GM23338 (cell line): ENCODE data around the gene NCBP3. TPM values are rescaled to one million over a fixed set of nuclear protein-coding genes. Genes with fewer than 3 reads are reported as not detected.

Source experiments
- ATAC-seq: fragments of 200-7000 bp; cut with Tn5 transposase; 3 replicates; pipeline ENCODE4 v1.9.1; 2020
- DNase-seq: peaks from one replicate; pipeline ENCODE4 v3.0.0-alpha.2; 2015; ENCODE audit warnings: low spot score
- H2AFZ ChIP-seq: fragments of 200-600 bp; sonication (generic); 2 replicates; pipeline ENCODE4 v1.8.0; 2016; ENCODE audit warnings: antibody characterized with exemption, mild to moderate bottlenecking, moderate library complexity
- H3F3A ChIP-seq: fragments of 200-600 bp; sonication (generic); replicated peaks from 2 replicates; pipeline ENCODE4 v1.8.0; 2017; ENCODE audit warnings: antibody characterized with exemption, mixed run types, low read depth
- H3K27ac ChIP-seq: fragments of 200-600 bp; sonication (generic); 2 replicates; pipeline ENCODE4 v1.6.1; 2016; ENCODE audit warnings: low read depth
- H3K27me3 ChIP-seq: fragments of 200-600 bp; sonication (generic); 2 replicates; pipeline ENCODE4 v1.8.0; 2016; ENCODE audit warnings: mild to moderate bottlenecking, mixed run types, moderate library complexity; ENCODE audit not compliant: insufficient read depth
- H3K36me3 ChIP-seq: fragments of 200-600 bp; sonication (generic); 2 replicates; pipeline ENCODE4 v1.8.0; 2016; ENCODE audit warnings: mild to moderate bottlenecking; ENCODE audit not compliant: insufficient read depth
- H3K4me1 ChIP-seq: fragments of 200-600 bp; sonication (generic); 2 replicates; pipeline ENCODE4 v1.8.0; 2016; ENCODE audit warnings: mild to moderate bottlenecking, moderate library complexity; ENCODE audit not compliant: insufficient read depth
- H3K4me2 ChIP-seq: fragments of 200-600 bp; sonication (generic); 2 replicates; pipeline ENCODE4 v1.7.1; 2017; ENCODE audit warnings: mixed run types
- H3K4me3 ChIP-seq: fragments of 200-600 bp; sonication (generic); 2 replicates; pipeline ENCODE4 v1.6.1; 2016; ENCODE audit warnings: mixed run types
- H3K79me2 ChIP-seq: fragments of 200-600 bp; sonication (generic); replicated peaks from 2 replicates; pipeline ENCODE4 v1.8.0; 2017; ENCODE audit warnings: mild to moderate bottlenecking; ENCODE audit not compliant: insufficient read depth
- H3K9me2 ChIP-seq: fragments of 200-600 bp; sonication (generic); 2 replicates; pipeline ENCODE4 v1.8.0; 2017; ENCODE audit not compliant: insufficient read depth
- H4K20me1 ChIP-seq: fragments of 200-600 bp; sonication (generic); replicated peaks from 2 replicates; pipeline ENCODE4 v1.8.0; 2017; ENCODE audit warnings: mild to moderate bottlenecking; ENCODE audit not compliant: insufficient read depth
- H3K27ac Mint-ChIP-seq: 2 replicates; pipeline ENCODE4 v1.8.0; 2020; ENCODE audit warnings: inconsistent platforms, mild to moderate bottlenecking, moderate library complexity, mixed read lengths
- H3K27me3 Mint-ChIP-seq: 3 replicates; pipeline ENCODE4 v1.8.0; 2022; ENCODE audit warnings: low read depth, mild to moderate bottlenecking, moderate library complexity, mixed read lengths, inconsistent platforms; ENCODE audit not compliant: insufficient read depth, poor library complexity
- H3K36me3 Mint-ChIP-seq: 3 replicates; pipeline ENCODE4 v1.8.0; 2021; ENCODE audit warnings: low read depth, mild to moderate bottlenecking, inconsistent platforms, moderate library complexity, mixed read lengths
- H3K4me1 Mint-ChIP-seq: 3 replicates; pipeline ENCODE4 v1.8.0; 2020; ENCODE audit warnings: mild to moderate bottlenecking, inconsistent platforms, mixed read lengths
- H3K4me3 Mint-ChIP-seq: 3 replicates; pipeline ENCODE4 v1.8.0; 2021; ENCODE audit warnings: moderate library complexity, mild to moderate bottlenecking, inconsistent platforms, mixed read lengths
- H3K9me3 Mint-ChIP-seq: 3 replicates; pipeline ENCODE4 v1.8.0; 2020; ENCODE audit warnings: moderate library complexity, mild to moderate bottlenecking, inconsistent platforms, mixed read lengths
- CREB1 ChIP-seq: fragments of 250-450 bp; sonication (Bioruptor Pico); IDR thresholded peaks from 2 replicates; pipeline ENCODE4 v1.5.0; 2020; ENCODE audit warnings: low read depth, mild to moderate bottlenecking, moderate library complexity
- ETS1 ChIP-seq: IDR thresholded peaks from 2 replicates; pipeline ENCODE4 v1.6.1; 2016; ENCODE audit warnings: antibody characterized with exemption
- EZH2 ChIP-seq: fragments of 200-600 bp; sonication (generic); IDR thresholded peaks from one replicate; pipeline ENCODE4 v1.8.0; 2017; ENCODE audit warnings: antibody characterized with exemption, mild to moderate bottlenecking, low read depth; ENCODE audit not compliant: unreplicated experiment
- EZH2phosphoT487 ChIP-seq: fragments of 200-600 bp; sonication (generic); IDR thresholded peaks from one replicate; pipeline ENCODE4 v1.8.1; 2018; ENCODE audit warnings: antibody characterized with exemption; ENCODE audit not compliant: unreplicated experiment
- JUNB ChIP-seq: IDR thresholded peaks from one replicate; pipeline ENCODE4 v1.6.1; 2016; ENCODE audit warnings: antibody characterized with exemption; ENCODE audit not compliant: unreplicated experiment
- NANOG ChIP-seq: IDR thresholded peaks from 2 replicates; pipeline ENCODE4 v1.6.1; 2016; ENCODE audit warnings: antibody characterized with exemption, borderline replicate concordance
- POLR2AphosphoS5 ChIP-seq: IDR thresholded peaks from 2 replicates; pipeline ENCODE4 v1.6.1; 2016; ENCODE audit warnings: antibody characterized with exemption, low read depth
- REST ChIP-seq: IDR thresholded peaks from one replicate; pipeline ENCODE4 v1.6.1; 2018; ENCODE audit warnings: antibody characterized with exemption; ENCODE audit not compliant: unreplicated experiment
- STAT1 ChIP-seq: IDR thresholded peaks from one replicate; pipeline ENCODE4 v1.6.1; 2016; ENCODE audit warnings: antibody characterized with exemption; ENCODE audit not compliant: unreplicated experiment
- ZNF114 ChIP-seq: fragments of 250-450 bp; sonication (Bioruptor Pico); IDR thresholded peaks from 2 replicates; pipeline ENCODE4 v1.5.0; 2020; ENCODE audit warnings: mild to moderate bottlenecking, moderate library complexity
- ZNF331 ChIP-seq: fragments of 250-450 bp; sonication (Bioruptor Pico); IDR thresholded peaks from 2 replicates; pipeline ENCODE4 v1.5.0; 2020; ENCODE audit warnings: low read depth, mild to moderate bottlenecking, moderate library complexity
- ZNF462 ChIP-seq: fragments of 250-450 bp; sonication (Bioruptor Pico); IDR thresholded peaks from 2 replicates; pipeline ENCODE4 v1.5.0; 2020; ENCODE audit warnings: mild to moderate bottlenecking, moderate library complexity
- polyA plus RNA-seq: library from polyadenylated mRNA; unstranded; fragments of >200 nt; fragmentation: Nextera tagmentation; extraction: Ambion mirVana; gene quantifications from 2 replicates; pipeline ENCODE4 v1.2.1, GENCODE V29; 2016
- total RNA-seq: library from RNA; depleted of rRNA; stranded (reverse); fragments of >200 nt; shearing (Covaris generic); gene quantifications from 2 replicates; pipeline ENCODE4 v1.2.3, GENCODE V29; 2014
- TF ChIP-seq, protein P1 (sequence below), 2 experiments: fragments of 200-600 bp in 1 of 2; sonication (generic) in 1 of 2; conservative IDR thresholded peaks; 2 replicates each; pipeline versions ENCODE4 v1.5.1 to v1.6.1; 2016 to 2017; ENCODE audit warnings: antibody characterized with exemption in 2 of 2, low read depth in 2 of 2, mild to moderate bottlenecking in 2 of 2, moderate library complexity in 1 of 2

The NCBP3 gene
- total and polyA plus RNA-seq, 2 experiments from 2014 or later, result 35.5 to 42.8 TPM

DNA sequence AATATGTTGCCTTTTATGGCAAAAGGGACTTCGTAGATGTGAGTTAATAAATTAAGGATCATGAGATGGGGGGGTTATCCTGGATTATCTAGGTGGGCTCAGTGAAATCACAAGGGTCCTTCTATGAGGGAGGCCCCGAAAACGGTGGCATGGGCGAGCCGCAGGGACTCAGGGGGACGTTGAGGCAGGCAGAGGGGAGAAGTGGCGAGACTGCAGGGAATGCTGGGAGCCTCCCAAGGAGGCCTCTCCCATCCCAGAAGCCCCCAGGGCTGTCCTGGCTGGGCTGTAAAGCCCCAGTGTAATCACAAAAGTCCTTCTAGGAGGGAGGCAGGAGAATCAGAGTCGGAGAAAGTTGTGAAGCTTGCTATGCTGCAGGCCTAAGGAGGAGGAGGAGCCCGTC lies 80.1 kb downstream of the NCBP3 start:
- Histone ChIP-seq H3K79me2 (no peaks in the 10 kb centered on the region), H3K27me3 (no peaks in the 10 kb centered on the region), H3K4me1 (no peaks in the 10 kb centered on the region), H3K36me3 (no peaks in the 10 kb centered on the region), H2AFZ (no peak overlapping the region), H3K27ac (no peak overlapping the region), H4K20me1 (no peaks in the 10 kb centered on the region), H3K4me2 (no peak overlapping the region), H3K9me2 (no peaks in the 10 kb centered on the region), H3K4me3 (no peak overlapping the region), H3F3A (no peaks in the 10 kb centered on the region)
- Mint-ChIP-seq H3K4me3 (no peak overlapping the region), H3K27ac (no peak overlapping the region), H3K4me1 (peaks cover 16% of the 10 kb centered on the region), H3K27me3 (peaks cover 7% of the 10 kb centered on the region), H3K36me3 (0 out of 3 replicates have a peak, but pooled peaks cover under 1% of the 10 kb centered on the region), H3K9me3 (peaks cover 12% of the 10 kb centered on the region; the same call in 1 of the 3 replicates)
- TF ChIP-seq ZNF114 (CRISPR knock-in tag) (no peak), STAT1 (no peak), EZH2 (no peak), ZNF462 (CRISPR knock-in tag) (no peak), ZNF331 (CRISPR knock-in tag) (no peak), NANOG (no peak), JUNB (no peak), POLR2AphosphoS5 (no peak), ETS1 (no peak), EZH2phosphoT487 (no peak), REST (no peak), CREB1 (no peak)
- TF ChIP-seq, protein P1, sequence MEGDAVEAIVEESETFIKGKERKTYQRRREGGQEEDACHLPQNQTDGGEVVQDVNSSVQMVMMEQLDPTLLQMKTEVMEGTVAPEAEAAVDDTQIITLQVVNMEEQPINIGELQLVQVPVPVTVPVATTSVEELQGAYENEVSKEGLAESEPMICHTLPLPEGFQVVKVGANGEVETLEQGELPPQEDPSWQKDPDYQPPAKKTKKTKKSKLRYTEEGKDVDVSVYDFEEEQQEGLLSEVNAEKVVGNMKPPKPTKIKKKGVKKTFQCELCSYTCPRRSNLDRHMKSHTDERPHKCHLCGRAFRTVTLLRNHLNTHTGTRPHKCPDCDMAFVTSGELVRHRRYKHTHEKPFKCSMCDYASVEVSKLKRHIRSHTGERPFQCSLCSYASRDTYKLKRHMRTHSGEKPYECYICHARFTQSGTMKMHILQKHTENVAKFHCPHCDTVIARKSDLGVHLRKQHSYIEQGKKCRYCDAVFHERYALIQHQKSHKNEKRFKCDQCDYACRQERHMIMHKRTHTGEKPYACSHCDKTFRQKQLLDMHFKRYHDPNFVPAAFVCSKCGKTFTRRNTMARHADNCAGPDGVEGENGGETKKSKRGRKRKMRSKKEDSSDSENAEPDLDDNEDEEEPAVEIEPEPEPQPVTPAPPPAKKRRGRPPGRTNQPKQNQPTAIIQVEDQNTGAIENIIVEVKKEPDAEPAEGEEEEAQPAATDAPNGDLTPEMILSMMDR (conservative IDR thresholded peaks at IDR 0.05; ENCODE audit: low read depth in 2 of 2), result no peak
- ATAC-seq (no peak), DNase-seq (no peak)
